Esophagus muscularis mucosa (tissue), 4 donors: ENCODE measurements around the gene DMD. TPM values are rescaled to one million over a fixed set of nuclear protein-coding genes. Genes with fewer than 3 reads are reported as not detected.

Experiments
- DNase-seq: peaks from one replicate; pipeline ENCODE4 v3.0.0-alpha.2; 2017; ENCODE audit errors: extremely low spot score
- H3K27ac ChIP-seq, 4 donors: fragments of 200-600 bp; sonication (generic); replicated peaks in 1 of 4; 1 replicate in 3 of 4; 2 replicates in 1 of 4; pipeline ENCODE4 v1.5.1; 2016 to 2019; ENCODE audit warnings: mild to moderate bottlenecking in 1 of 4
- H3K27me3 ChIP-seq, 4 donors: fragments of 200-600 bp; sonication (generic); one replicate each; pipeline versions ENCODE4 v1.5.1 to v1.6.0; 2016 to 2019
- H3K36me3 ChIP-seq, 4 donors: fragments of 200-600 bp; sonication (generic); one replicate each; pipeline ENCODE4 v1.5.1; 2016 to 2019
- H3K4me1 ChIP-seq, 4 donors: fragments of 200-600 bp; sonication (generic); one replicate each; pipeline ENCODE4 v1.5.1; 2016 to 2019
- H3K4me3 ChIP-seq, 4 donors: fragments of 200-600 bp; sonication (generic); 1 replicate in 2 of 4; 2 replicates in 2 of 4; pipeline ENCODE4 v1.5.1; 2016 to 2019; ENCODE audit warnings: mild to moderate bottlenecking in 4 of 4, moderate library complexity in 1 of 4
- H3K9me3 ChIP-seq, 4 donors: fragments of 200-600 bp; sonication (generic); 1 replicate in 3 of 4; 2 replicates in 1 of 4; pipeline ENCODE4 v1.5.1; 2016 to 2019
- EP300 ChIP-seq: sonication (generic); formaldehyde crosslinking; IDR thresholded peaks from one replicate; pipeline ENCODE4 v1.6.1; 2017; ENCODE audit warnings: antibody characterized with exemption
- POLR2A ChIP-seq: fragments of 450-650 bp; IDR thresholded peaks from one replicate; pipeline ENCODE4 v1.6.1; 2017; ENCODE audit warnings: antibody characterized with exemption, moderate library complexity, mild to moderate bottlenecking, low read depth
- POLR2AphosphoS5 ChIP-seq, 2 donors: sonication (generic); formaldehyde crosslinking; IDR thresholded peaks; one replicate each; pipeline ENCODE4 v1.6.1; 2017; ENCODE audit warnings: antibody characterized with exemption in 2 of 2
- WGBS: methylation state at CpG from one replicate; pipeline ENCODE4 v1.1.5; 2018; 5-methylcytosine and 5-hydroxymethylcytosine counted together
- intact Hi-C: fragments of 100-400 bp; cut with DNase I; formaldehyde crosslinking; loops from one replicate; pipeline ENCODE4 v1.15.1; 2023
- total RNA-seq, 4 donors: library from RNA; depleted of rRNA; stranded (reverse); fragments of >200 nt; gene quantifications; one replicate each; pipeline versions ENCODE4 v1.1.0 to v1.2.1, GENCODE V29; 2016
- TF ChIP-seq, protein P1 (sequence below), 3 experiments: fragments of 200-600 bp in 2 of 3; fragments of 450-650 bp in 1 of 3; sonication (generic) in 2 of 3; IDR thresholded peaks; one replicate each; pipeline ENCODE4 v1.5.1; 2017 to 2019; ENCODE audit warnings: antibody characterized with exemption in 3 of 3, mild to moderate bottlenecking in 2 of 3, moderate library complexity in 1 of 3

Gene DMD
- total RNA-seq, 4 donors from 2014 or later = 127 to 210 (median 188) TPM

DNA sequence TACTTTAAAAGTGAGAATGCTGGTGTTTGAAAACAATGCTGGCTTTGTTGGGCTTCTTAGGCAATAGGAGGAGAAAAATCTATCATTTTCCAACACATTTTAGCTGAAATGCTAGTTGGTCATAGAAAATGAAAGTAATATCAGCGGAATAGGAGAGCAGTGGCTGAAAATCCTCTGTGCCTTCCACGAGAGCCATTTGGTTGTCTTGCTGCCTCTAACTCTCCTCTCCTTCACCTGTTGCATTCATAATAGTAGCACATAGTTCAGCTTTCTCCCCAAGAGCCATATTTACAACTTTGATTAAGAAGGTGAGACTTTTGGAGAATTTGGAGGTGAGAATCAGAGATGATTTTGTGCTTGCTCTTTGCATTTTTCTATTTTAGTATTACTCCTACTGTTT is 1290.1 kb downstream of the DMD start:
- no peak for DNase-seq
- intact Hi-C loops = no loop called here
- Histone ChIP-seq H3K4me1 (no peaks in the 10 kb centered on the region), H3K9me3 (no peaks in the 10 kb centered on the region), H3K4me3 (no peak overlapping the region), H3K27me3 (no peaks in the 10 kb centered on the region), H3K36me3 (no peaks in the 10 kb centered on the region), H3K27ac (no peak overlapping the region)
- 74% methylated on average over 2 of the region's 2 CpGs for WGBS
- TF ChIP-seq POLR2AphosphoS5 (IDR thresholded peaks at IDR 0.05) (no peak), EP300 (no peak), POLR2A (no peak)
- TF ChIP-seq, protein P1, sequence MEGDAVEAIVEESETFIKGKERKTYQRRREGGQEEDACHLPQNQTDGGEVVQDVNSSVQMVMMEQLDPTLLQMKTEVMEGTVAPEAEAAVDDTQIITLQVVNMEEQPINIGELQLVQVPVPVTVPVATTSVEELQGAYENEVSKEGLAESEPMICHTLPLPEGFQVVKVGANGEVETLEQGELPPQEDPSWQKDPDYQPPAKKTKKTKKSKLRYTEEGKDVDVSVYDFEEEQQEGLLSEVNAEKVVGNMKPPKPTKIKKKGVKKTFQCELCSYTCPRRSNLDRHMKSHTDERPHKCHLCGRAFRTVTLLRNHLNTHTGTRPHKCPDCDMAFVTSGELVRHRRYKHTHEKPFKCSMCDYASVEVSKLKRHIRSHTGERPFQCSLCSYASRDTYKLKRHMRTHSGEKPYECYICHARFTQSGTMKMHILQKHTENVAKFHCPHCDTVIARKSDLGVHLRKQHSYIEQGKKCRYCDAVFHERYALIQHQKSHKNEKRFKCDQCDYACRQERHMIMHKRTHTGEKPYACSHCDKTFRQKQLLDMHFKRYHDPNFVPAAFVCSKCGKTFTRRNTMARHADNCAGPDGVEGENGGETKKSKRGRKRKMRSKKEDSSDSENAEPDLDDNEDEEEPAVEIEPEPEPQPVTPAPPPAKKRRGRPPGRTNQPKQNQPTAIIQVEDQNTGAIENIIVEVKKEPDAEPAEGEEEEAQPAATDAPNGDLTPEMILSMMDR (IDR thresholded peaks at IDR 0.05) = no peak

DNA sequence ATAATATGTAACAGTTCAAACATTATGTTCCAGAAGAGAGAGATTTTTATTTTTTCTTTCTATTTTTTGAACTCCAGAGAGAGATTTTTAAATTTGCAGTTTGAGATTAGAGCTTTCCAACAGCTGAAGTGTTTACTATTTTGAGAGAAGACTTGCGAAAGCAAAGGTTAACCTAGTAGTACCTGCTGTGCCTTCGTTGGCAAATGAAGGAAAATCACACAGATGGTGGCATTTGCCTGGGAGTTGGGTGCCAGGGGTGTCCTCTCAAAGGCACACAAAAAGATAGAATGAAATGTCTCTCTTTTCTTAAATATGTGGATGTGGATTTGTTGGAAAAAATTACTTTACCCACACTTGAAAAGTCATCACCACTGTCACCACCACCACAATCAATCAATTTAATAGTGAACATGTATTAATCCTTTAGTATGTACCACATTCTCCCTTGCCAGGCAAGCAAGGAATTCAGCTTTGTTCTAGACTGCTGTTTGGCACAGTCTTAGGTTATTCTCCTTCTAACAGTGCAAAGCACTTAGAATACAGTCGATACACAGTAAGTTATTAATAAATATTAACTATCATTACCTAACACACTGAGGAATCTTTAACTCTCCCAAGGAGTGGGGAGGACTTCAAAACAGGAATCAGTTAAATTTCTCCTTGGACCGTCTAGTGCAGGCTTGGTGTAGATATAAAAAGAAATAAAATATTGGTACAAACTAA is 1301.3 kb downstream of the DMD start:
- no peak overlapping the region for H3K27ac ChIP-seq
- no peak for DNase-seq
- WGBS = 73% methylated on average over 4 of the region's 4 CpGs

DNA sequence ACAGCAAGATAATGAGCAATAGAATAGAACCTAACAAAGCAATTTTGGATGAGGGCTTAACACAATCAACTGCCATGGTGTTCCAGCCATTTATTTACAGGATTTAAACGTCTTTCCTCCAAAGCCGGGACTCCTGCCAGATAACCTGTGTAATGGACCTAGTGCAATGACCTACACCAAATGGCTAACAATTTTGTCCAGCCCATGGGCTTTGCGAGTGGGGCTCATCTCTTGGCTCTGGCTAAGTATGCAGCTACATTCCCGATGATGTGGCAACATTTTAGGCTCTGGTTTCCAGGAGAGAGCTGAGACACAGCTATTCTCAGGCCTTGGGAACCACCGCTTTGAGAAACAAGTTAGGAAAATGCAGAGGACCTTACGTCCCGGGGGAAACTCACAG is 1317.2 kb downstream of the DMD start:
- 70% methylated on average over 7 of the region's 7 CpGs for WGBS
- TF ChIP-seq, protein P1 (IDR thresholded peaks at IDR 0.05) = no peak
- TF ChIP-seq EP300 (no peak), POLR2AphosphoS5 (IDR thresholded peaks at IDR 0.05) (no peak), POLR2A (no peak)

More for the DNA sequence above, 1301.3 kb downstream of the DMD start:
- H3K4me1 ChIP-seq = no peaks in the 10 kb centered on the region
- H3K4me3 ChIP-seq = no peak overlapping the region
- no peaks in the 10 kb centered on the region for H3K9me3 ChIP-seq
- H3K27me3 ChIP-seq = no peaks in the 10 kb centered on the region
- no peak for TF ChIP-seq EP300
- TF ChIP-seq, protein P1 (IDR thresholded peaks at IDR 0.05) = no peak
- intact Hi-C loops = no loop called here
- H3K36me3 ChIP-seq = no peaks in the 10 kb centered on the region

DNA sequence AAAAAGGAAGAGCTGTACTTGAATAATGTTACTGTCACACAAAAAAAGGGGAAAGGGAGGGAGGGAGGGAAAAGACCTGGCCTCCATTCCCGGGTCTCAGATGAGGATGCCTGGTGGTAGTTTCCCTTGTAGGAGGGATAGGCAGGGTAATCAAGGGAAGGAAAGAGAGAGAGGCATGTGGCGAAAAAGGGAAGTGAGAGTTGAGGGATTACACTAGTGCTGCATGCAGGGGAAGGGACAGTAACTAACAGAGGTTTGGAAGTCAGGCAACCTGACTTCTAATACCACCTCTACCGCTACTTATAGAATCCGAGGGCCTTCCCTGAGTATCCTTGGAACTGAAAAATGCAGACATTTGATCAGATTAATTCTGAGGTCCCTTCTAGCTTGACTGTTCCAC is 1317.8 kb downstream of the DMD start:
- Histone ChIP-seq H3K9me3 (no peaks in the 10 kb centered on the region), H3K27ac (no peak overlapping the region), H3K4me3 (no peak overlapping the region), H3K27me3 (no peaks in the 10 kb centered on the region), H3K4me1 (peaks cover 0 to 2% (median 0%) of the 10 kb centered on the region in 4 donors), H3K36me3 (no peaks in the 10 kb centered on the region)
- intact Hi-C loops = no loop called here
- no peak for DNase-seq
- TF ChIP-seq, protein P1 (IDR thresholded peaks at IDR 0.05) = no peak
- no peak for TF ChIP-seq EP300
- TF ChIP-seq POLR2AphosphoS5 (IDR thresholded peaks at IDR 0.05) = no peak
- no peak for TF ChIP-seq POLR2A
- 55% methylated on average over 4 of the region's 4 CpGs for WGBS

More for the DNA sequence above, 1317.2 kb downstream of the DMD start:
- Histone ChIP-seq H3K4me1 (peaks cover 0 to 2% (median 0%) of the 10 kb centered on the region in 4 donors), H3K27ac (no peak overlapping the region), H3K9me3 (no peaks in the 10 kb centered on the region), H3K4me3 (no peak overlapping the region), H3K36me3 (no peaks in the 10 kb centered on the region), H3K27me3 (no peaks in the 10 kb centered on the region)
- no peak for DNase-seq
- intact Hi-C loops = no loop called here

DNA sequence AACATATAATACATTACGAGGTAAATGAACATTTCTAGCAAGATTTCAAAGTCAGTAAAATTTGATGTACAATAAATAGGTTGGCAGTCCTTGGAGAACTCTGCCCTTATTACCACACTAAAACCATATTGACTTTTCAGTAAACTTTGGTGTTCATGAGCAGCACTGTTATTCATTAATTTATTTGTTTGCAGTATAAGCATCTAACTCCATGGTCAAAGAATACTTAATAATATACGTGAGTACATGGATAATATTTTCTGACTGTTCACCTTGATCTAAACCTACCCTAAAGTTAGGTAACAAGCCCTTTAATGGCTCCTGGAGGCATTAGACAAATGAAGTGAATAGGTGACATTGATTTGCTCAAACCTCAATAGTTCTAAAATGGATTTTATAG is 1322.3 kb downstream of the DMD start:
- no peaks in the 10 kb centered on the region for H3K27me3 ChIP-seq
- no peak overlapping the region for H3K4me3 ChIP-seq
- H3K4me1 ChIP-seq = peaks cover 0 to under 1% (median 0%) of the 10 kb centered on the region in 4 donors
- no peaks in the 10 kb centered on the region for H3K9me3 ChIP-seq
- no peak for DNase-seq
- TF ChIP-seq POLR2AphosphoS5 (IDR thresholded peaks at IDR 0.05) = no peak
- TF ChIP-seq EP300 = no peak
- TF ChIP-seq, protein P1 (IDR thresholded peaks at IDR 0.05) = no peak
- TF ChIP-seq POLR2A = no peak
- WGBS = 68% methylated on average over 2 of the region's 2 CpGs
- intact Hi-C loops = no loop called here
- no peak overlapping the region for H3K27ac ChIP-seq
- no peaks in the 10 kb centered on the region for H3K36me3 ChIP-seq
